IMR-90 (cell line): ENCODE results near the gene ANKRD44. TPM values are rescaled to one million over a fixed set of nuclear protein-coding genes. Genes with fewer than 3 reads are reported as not detected.

Experiments used
- ATAC-seq: fragments of 200-7000 bp; cut with Tn5 transposase; 2 replicates; pipeline ENCODE4 v1.9.1; 2020; ENCODE audit warnings: low read depth, mild to moderate bottlenecking, moderate library complexity
- BruUV-seq: library from RNA; stranded (reverse); fragments of 400-500 nt; replicated peaks from 2 replicates; lab custom pipeline; 2021; lab: Mats Ljungman, UMichigan
- CTCF ChIA-PET: fragments of 300-600 bp; formaldehyde crosslinking; extraction: SDS; loops from one replicate; lab custom pipeline; 2021; ENCODE audit warnings: antibody characterized with exemption; lab: Yijun Ruan, JAX
- POLR2A ChIA-PET: fragments of 300-600 bp; sonication (Branson Sonifier 250); formaldehyde crosslinking; loops from one replicate; lab custom pipeline; 2022; ENCODE audit warnings: antibody characterized with exemption; ENCODE audit not compliant: unreplicated experiment; lab: Charles Lee
- DNase-seq: peaks from one replicate; pipeline ENCODE4 v3.0.0; 2013
- H2AFZ ChIP-seq: replicated peaks from 2 replicates; pipeline ENCODE3; 2013; ENCODE audit warnings: low read length, mild to moderate bottlenecking; ENCODE audit not compliant: poor library complexity
- H2AK5ac ChIP-seq: 2 replicates; pipeline ENCODE4 v1.6.1; 2013; ENCODE audit warnings: low read depth, low read length, inconsistent platforms
- H2AK9ac ChIP-seq: replicated peaks from 2 replicates; pipeline ENCODE3; 2013; ENCODE audit warnings: mild to moderate bottlenecking, low read depth, low read length, moderate library complexity; ENCODE audit not compliant: poor library complexity
- H2BK120ac ChIP-seq: 2 replicates; pipeline ENCODE4 v1.6.1; 2013; ENCODE audit warnings: low read depth, low read length, inconsistent platforms
- H2BK15ac ChIP-seq: 3 replicates; pipeline ENCODE4 v1.6.1; 2013; ENCODE audit warnings: low read depth, low read length, inconsistent platforms
- H2BK20ac ChIP-seq: 2 replicates; pipeline ENCODE4 v1.6.1; 2013; ENCODE audit warnings: low read depth, mild to moderate bottlenecking, inconsistent platforms, low read length, moderate library complexity
- H2BK5ac ChIP-seq: 2 replicates; pipeline ENCODE4 v1.6.1; 2013; ENCODE audit warnings: mild to moderate bottlenecking, low read depth, low read length, inconsistent platforms; ENCODE audit not compliant: poor library complexity, severe bottlenecking
- H3K14ac ChIP-seq: replicated peaks from 2 replicates; pipeline ENCODE4 v1.6.1; 2013; ENCODE audit warnings: low read depth, low read length, inconsistent platforms
- H3K18ac ChIP-seq: 2 replicates; pipeline ENCODE4 v1.6.1; 2013; ENCODE audit warnings: low read depth, low read length, control low read depth
- H3K23ac ChIP-seq: 2 replicates; pipeline ENCODE4 v1.6.1; 2013; ENCODE audit warnings: low read depth, low read length, inconsistent platforms
- H3K27ac ChIP-seq: 2 replicates; pipeline ENCODE4 v1.5.1; 2013; ENCODE audit warnings: mild to moderate bottlenecking, control low read depth, low read length; ENCODE audit not compliant: insufficient read depth
- H3K27me3 ChIP-seq: 2 replicates; pipeline ENCODE4 v1.6.1; 2013; ENCODE audit warnings: low read length; ENCODE audit not compliant: control insufficient read depth, insufficient read depth
- H3K36me3 ChIP-seq: 2 replicates; pipeline ENCODE4 v1.6.1; 2013; ENCODE audit warnings: low read length, mixed read lengths; ENCODE audit not compliant: control insufficient read depth, insufficient read depth
- H3K4ac ChIP-seq: 2 replicates; pipeline ENCODE4 v1.6.1; 2013; ENCODE audit warnings: low read depth, low read length, inconsistent platforms
- H3K4me1 ChIP-seq: 2 replicates; pipeline ENCODE4 v1.6.1; 2013; ENCODE audit warnings: low read length, mixed read lengths; ENCODE audit not compliant: control insufficient read depth, insufficient read depth
- H3K4me2 ChIP-seq: 2 replicates; pipeline ENCODE4 v1.6.1; 2013; ENCODE audit warnings: low read depth, mild to moderate bottlenecking, control low read depth, low read length, moderate library complexity
- H3K4me3 ChIP-seq: 2 replicates; pipeline ENCODE4 v1.5.1; 2013; ENCODE audit warnings: low read depth, mild to moderate bottlenecking, control low read depth, low read length, moderate library complexity; ENCODE audit not compliant: insufficient read depth
- H3K56ac ChIP-seq: 2 replicates; pipeline ENCODE4 v1.6.1; 2013; ENCODE audit warnings: low read length, inconsistent platforms; ENCODE audit not compliant: insufficient read depth; ENCODE audit errors: extremely low read depth
- H3K79me1 ChIP-seq, 2 experiments: 2 replicates each; pipeline ENCODE4 v1.6.1; 2013; ENCODE audit warnings: low read length in 2 of 2, inconsistent platforms in 1 of 2, low read depth in 1 of 2
- H3K9ac ChIP-seq: 2 replicates; pipeline ENCODE4 v1.6.1; 2013; ENCODE audit warnings: low read depth, low read length, control low read depth
- H3K9me1 ChIP-seq: 2 replicates; pipeline ENCODE4 v1.6.1; 2013; ENCODE audit warnings: low read length, inconsistent platforms; ENCODE audit not compliant: insufficient read depth
- H3K9me3 ChIP-seq: 2 replicates; pipeline ENCODE4 v1.6.1; 2013; ENCODE audit warnings: low read length; ENCODE audit not compliant: control insufficient read depth, insufficient read depth
- H4K20me1 ChIP-seq: 2 replicates; pipeline ENCODE4 v1.6.1; 2013; ENCODE audit warnings: low read length, inconsistent platforms; ENCODE audit not compliant: insufficient read depth
- H4K5ac ChIP-seq: 2 replicates; pipeline ENCODE4 v1.6.1; 2013; ENCODE audit warnings: mild to moderate bottlenecking, low read depth, low read length, control low read depth
- H4K8ac ChIP-seq, 2 experiments: 2 replicates each; pipeline ENCODE4 v1.6.1; 2013; ENCODE audit warnings: low read depth in 2 of 2, low read length in 2 of 2, control low read depth in 1 of 2, inconsistent platforms in 1 of 2
- H4K91ac ChIP-seq: 2 replicates; pipeline ENCODE4 v1.6.1; 2013; ENCODE audit warnings: low read depth, low read length, inconsistent platforms; ENCODE audit not compliant: insufficient read depth
- CEBPB ChIP-seq: IDR thresholded peaks from 2 replicates; pipeline ENCODE4 v1.6.1; 2012; ENCODE audit warnings: low read depth, low read length, improper control_type of control experiment
- CHD1 ChIP-seq: IDR thresholded peaks from 2 replicates; pipeline ENCODE4 v1.6.1; 2012; ENCODE audit warnings: low read depth, low read length, improper control_type of control experiment
- FOS ChIP-seq: fragments of 150-350 bp; IDR thresholded peaks from 2 replicates; pipeline ENCODE4 v1.6.1; 2016; ENCODE audit warnings: low read depth, low read length
- MAFK ChIP-seq: IDR thresholded peaks from 2 replicates; pipeline ENCODE4 v1.6.1; 2012; ENCODE audit warnings: low read depth, low read length, improper control_type of control experiment
- NFE2L2 ChIP-seq: fragments of 150-350 bp; IDR thresholded peaks from 2 replicates; pipeline ENCODE4 v1.6.1; 2016; ENCODE audit warnings: low read depth, mild to moderate bottlenecking, low read length
- POLR2A ChIP-seq: IDR thresholded peaks from 2 replicates; pipeline ENCODE4 v1.6.1; 2012; ENCODE audit warnings: mild to moderate bottlenecking, low read depth, low read length
- RCOR1 ChIP-seq: IDR thresholded peaks from 2 replicates; pipeline ENCODE4 v1.6.1; 2012; ENCODE audit warnings: mild to moderate bottlenecking, low read length, improper control_type of control experiment; ENCODE audit not compliant: insufficient replicate concordance
- RFX5 ChIP-seq: IDR thresholded peaks from 2 replicates; pipeline ENCODE4 v1.8.0; 2012; ENCODE audit warnings: low read depth, mild to moderate bottlenecking, low read length, moderate library complexity
- WGBS, 2 experiments: methylation state at CpG; one replicate each; pipeline versions ENCODE4 v1.1.5 to v1.1.7; 2013; ENCODE audit warnings: missing lambda C conversion rate in 2 of 2; ENCODE audit not compliant: insufficient read length in 1 of 2; ENCODE audit errors: extremely low coverage in 2 of 2; 5-methylcytosine and 5-hydroxymethylcytosine counted together
- dilution Hi-C: fragments of 300-500 bp; cut with HindIII; formaldehyde crosslinking; loops from one replicate; pipeline ENCODE4 v1.14.3; 2018; ENCODE audit warnings: low sequenced_read_pairs; ENCODE audit not compliant: unreplicated experiment
- in situ Hi-C: fragments of 300-500 bp; cut with MboI; formaldehyde crosslinking; loops from 3 replicates; pipeline ENCODE4 v1.14.3; 2019; ENCODE audit warnings: low sequenced_read_pairs, inconsistent platforms, mixed read lengths
- intact Hi-C: fragments of 100-400 bp; cut with micrococcal nuclease; formaldehyde crosslinking; loops from 2 replicates; pipeline ENCODE4 v1.10.0; 2022
- polyA plus RNA-seq, 3 experiments: library from polyadenylated mRNA; depleted of rRNA; stranded (reverse); fragments of >200 nt; gene quantifications; 2 replicates each; pipeline ENCODE4 v1.2.3, GENCODE V29; 2012; ENCODE audit warnings: low replicate concordance in 1 of 3
- total RNA-seq: library from RNA; depleted of rRNA; stranded (reverse); fragments of >200 nt; gene quantifications from 2 replicates; pipeline ENCODE4 v1.2.3, GENCODE V29; 2012
- TF ChIP-seq, protein P1 (sequence below): conservative IDR thresholded peaks from 2 replicates; pipeline ENCODE4 v1.5.1; 2012; ENCODE audit warnings: mild to moderate bottlenecking, low read depth, low read length, improper control_type of control experiment
- TF ChIP-seq, protein P2 (sequence below): fragments of 150-350 bp; IDR thresholded peaks from 2 replicates; pipeline ENCODE4 v1.6.1; 2016; ENCODE audit warnings: low read depth, mild to moderate bottlenecking, low read length, moderate library complexity, borderline replicate concordance

Gene ANKRD44
- total and polyA plus RNA-seq, 2 of the 4 experiments (the other 2 are of a cell fraction), result 5.2 to 15.6 TPM

GRCh38 chr2:196957881-196958525, 352.6 kb downstream of the ANKRD44 start:
- no peaks in the 10 kb centered on the region for H3K36me3 ChIP-seq
- no peaks in the 10 kb centered on the region for H3K79me1 ChIP-seq
- H2AK5ac ChIP-seq, result no peak overlapping the region
- H2BK15ac ChIP-seq, result no peak overlapping the region
- no peak overlapping the region for H3K18ac ChIP-seq
- ATAC-seq (no peak), DNase-seq (no peak)
- intact Hi-C loops, result no loop called here
- H3K27ac ChIP-seq, result no peak overlapping the region
- H2AFZ ChIP-seq, result no peak overlapping the region
- H2AK9ac ChIP-seq, result no peak overlapping the region
- H3K9ac ChIP-seq, result no peak overlapping the region
- BruUV-seq, result no TSS peak
- dilution Hi-C loops, result no loop called here
- CTCF ChIA-PET, result no interaction called here
- WGBS, 2 experiments, result no CpG with 5 or more reads among the region's 1 CpG
- TF ChIP-seq, protein P1, sequence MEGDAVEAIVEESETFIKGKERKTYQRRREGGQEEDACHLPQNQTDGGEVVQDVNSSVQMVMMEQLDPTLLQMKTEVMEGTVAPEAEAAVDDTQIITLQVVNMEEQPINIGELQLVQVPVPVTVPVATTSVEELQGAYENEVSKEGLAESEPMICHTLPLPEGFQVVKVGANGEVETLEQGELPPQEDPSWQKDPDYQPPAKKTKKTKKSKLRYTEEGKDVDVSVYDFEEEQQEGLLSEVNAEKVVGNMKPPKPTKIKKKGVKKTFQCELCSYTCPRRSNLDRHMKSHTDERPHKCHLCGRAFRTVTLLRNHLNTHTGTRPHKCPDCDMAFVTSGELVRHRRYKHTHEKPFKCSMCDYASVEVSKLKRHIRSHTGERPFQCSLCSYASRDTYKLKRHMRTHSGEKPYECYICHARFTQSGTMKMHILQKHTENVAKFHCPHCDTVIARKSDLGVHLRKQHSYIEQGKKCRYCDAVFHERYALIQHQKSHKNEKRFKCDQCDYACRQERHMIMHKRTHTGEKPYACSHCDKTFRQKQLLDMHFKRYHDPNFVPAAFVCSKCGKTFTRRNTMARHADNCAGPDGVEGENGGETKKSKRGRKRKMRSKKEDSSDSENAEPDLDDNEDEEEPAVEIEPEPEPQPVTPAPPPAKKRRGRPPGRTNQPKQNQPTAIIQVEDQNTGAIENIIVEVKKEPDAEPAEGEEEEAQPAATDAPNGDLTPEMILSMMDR, result no peak
- no peak for TF ChIP-seq NFE2L2
- TF ChIP-seq, protein P2, sequence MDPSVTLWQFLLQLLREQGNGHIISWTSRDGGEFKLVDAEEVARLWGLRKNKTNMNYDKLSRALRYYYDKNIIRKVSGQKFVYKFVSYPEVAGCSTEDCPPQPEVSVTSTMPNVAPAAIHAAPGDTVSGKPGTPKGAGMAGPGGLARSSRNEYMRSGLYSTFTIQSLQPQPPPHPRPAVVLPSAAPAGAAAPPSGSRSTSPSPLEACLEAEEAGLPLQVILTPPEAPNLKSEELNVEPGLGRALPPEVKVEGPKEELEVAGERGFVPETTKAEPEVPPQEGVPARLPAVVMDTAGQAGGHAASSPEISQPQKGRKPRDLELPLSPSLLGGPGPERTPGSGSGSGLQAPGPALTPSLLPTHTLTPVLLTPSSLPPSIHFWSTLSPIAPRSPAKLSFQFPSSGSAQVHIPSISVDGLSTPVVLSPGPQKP, result no peak
- no peak for TF ChIP-seq FOS
- no peak for TF ChIP-seq MAFK
- no peak for TF ChIP-seq RFX5
- TF ChIP-seq CHD1, result no peak
- TF ChIP-seq RCOR1, result no peak
- TF ChIP-seq CEBPB, result no peak
- no peak for TF ChIP-seq POLR2A
- no peak overlapping the region for H3K23ac ChIP-seq
- no peak overlapping the region for H2BK120ac ChIP-seq
- no peaks in the 10 kb centered on the region for H4K20me1 ChIP-seq
- H3K9me3 ChIP-seq, result no peaks in the 10 kb centered on the region
- no peaks in the 10 kb centered on the region for H3K9me1 ChIP-seq
- H3K4me2 ChIP-seq, result no peak overlapping the region
- no peak overlapping the region for H3K56ac ChIP-seq
- in situ Hi-C loops, result no loop called here
- H2BK5ac ChIP-seq, result no peak overlapping the region
- no peak overlapping the region for H3K4ac ChIP-seq
- H3K4me1 ChIP-seq, result no peaks in the 10 kb centered on the region
- no peak overlapping the region for H3K4me3 ChIP-seq
- H4K91ac ChIP-seq, result no peak overlapping the region
- no peak overlapping the region for H3K14ac ChIP-seq
- H4K5ac ChIP-seq, result no peak overlapping the region
- POLR2A ChIA-PET, result no interaction called here
- no peak overlapping the region for H4K8ac ChIP-seq
- no peak overlapping the region for H2BK20ac ChIP-seq
- H3K27me3 ChIP-seq, result no peaks in the 10 kb centered on the region
